Activated CD8-positive, alpha-beta memory T cell treated with anti-CD3 and anti-CD28 coated beads for 36 hours (primary cell): ENCODE data around the gene AURKA. TPM values are rescaled to one million over a fixed set of nuclear protein-coding genes. Genes with fewer than 3 reads are reported as not detected.
"Not testable (repeated sequence)": the region's sequence is repeated elsewhere in the genome, so short reads cannot be mapped to it uniquely, and the experiment has no call there.

Experiments used
- CTCF ChIA-PET: fragments of 350-600 bp; sonication (Branson Sonifier 250); formaldehyde crosslinking; loops from one replicate; lab custom pipeline; 2021; ENCODE audit warnings: antibody characterized with exemption; lab: Charles Lee
- POLR2A ChIA-PET: fragments of 350-600 bp; sonication (Branson Sonifier 250); formaldehyde crosslinking; loops from one replicate; lab custom pipeline; 2021; ENCODE audit warnings: antibody characterized with exemption; lab: Charles Lee
- total RNA-seq, 2 experiments: library from RNA; stranded (reverse); gene quantifications; one replicate each; pipeline ENCODE4 v1.2.3, GENCODE V29; 2021

AURKA gene
- total RNA-seq, 2 experiments from 2014 or later, result 64.5 to 69.2 TPM

- ChIA-PET CTCF (no interaction called here), POLR2A (no interaction called here)
These were observed 32.9 kb upstream of the AURKA start for GRCh38 chr20:56424931-56425330.

DNA sequence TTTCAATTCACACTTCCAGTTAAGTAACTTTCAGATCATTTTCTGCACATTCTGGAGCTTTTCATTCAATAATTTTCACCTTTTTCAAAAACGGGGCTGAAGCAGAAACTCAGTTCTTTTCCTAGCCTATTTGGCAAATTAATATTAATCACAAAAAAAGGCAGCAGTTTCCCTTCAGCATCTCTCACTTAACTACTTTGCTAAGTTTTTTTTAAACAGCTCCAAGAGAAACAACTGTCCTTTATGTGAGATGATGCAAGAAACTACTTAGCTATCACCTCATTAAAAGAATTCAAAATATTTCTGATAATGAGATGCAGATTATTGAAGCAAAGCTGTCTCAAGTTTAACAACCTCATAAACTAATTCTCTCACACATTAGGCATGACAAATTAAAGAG lies 31.9 kb upstream of the AURKA start:
- ChIA-PET CTCF (interaction anchor here (1.5 kb wide), 1 partner anchor 24 kb away, joined by 3 read pairs; no protein-coding TSS in a partner anchor), POLR2A (no interaction called here)

- CTCF ChIA-PET, result interaction anchor here (1.5 kb wide), 1 partner anchor 24 kb away, joined by 3 read pairs; no protein-coding TSS in a partner anchor
- POLR2A ChIA-PET, result no interaction called here
These were observed 31.2 kb upstream of the AURKA start for GRCh38 chr20:56423211-56423610.

GRCh38 chr20:56422824-56423189 lies 30.8 kb upstream of the AURKA start:
- CTCF ChIA-PET, result interaction anchor here (1.0 to 1.5 kb wide), 3 partner anchors 10 to 25 kb away, joined by 3 read pairs; no protein-coding TSS in a partner anchor
- POLR2A ChIA-PET, result no interaction called here

DNA sequence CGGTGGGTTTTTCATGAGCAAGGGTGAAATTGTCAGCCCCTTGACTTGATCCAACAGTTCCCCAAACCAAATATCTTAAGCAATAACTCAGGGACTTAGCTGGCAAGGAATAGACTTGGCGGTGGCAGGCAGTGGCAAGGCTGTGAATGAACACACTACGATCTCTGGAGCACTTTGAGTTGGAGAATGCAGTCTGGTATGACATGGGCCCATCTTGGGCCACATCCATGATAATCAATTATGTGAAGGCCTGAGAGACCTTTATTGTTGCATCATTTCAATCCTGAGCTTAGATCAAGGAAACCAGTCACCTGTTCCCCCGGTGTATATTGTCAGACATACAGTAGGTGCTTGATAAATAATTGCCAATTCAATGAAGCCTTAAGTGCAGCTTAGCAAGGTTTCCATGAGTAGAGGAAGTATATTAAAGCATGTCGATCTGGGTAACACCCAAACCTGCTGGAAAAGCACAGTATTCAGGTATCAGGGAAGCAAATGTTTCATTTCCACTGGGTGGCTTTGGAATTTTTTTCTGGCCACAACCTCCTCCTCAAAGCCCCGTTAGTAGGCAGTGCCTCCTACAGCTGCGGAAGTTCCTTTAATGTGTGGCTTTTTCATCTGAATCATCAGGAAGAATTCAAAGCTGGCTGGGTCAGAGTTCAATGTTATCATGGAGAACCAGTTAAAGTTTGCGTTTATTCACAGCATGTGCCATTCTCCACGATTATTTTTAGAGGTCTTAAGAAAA lies 30.2 kb upstream of the AURKA start:
- POLR2A ChIA-PET, result no interaction called here
- CTCF ChIA-PET, result interaction anchor here (1.0 to 1.4 kb wide), 2 partner anchors 9 to 11 kb away, joined by 3 read pairs; no protein-coding TSS in a partner anchor

DNA sequence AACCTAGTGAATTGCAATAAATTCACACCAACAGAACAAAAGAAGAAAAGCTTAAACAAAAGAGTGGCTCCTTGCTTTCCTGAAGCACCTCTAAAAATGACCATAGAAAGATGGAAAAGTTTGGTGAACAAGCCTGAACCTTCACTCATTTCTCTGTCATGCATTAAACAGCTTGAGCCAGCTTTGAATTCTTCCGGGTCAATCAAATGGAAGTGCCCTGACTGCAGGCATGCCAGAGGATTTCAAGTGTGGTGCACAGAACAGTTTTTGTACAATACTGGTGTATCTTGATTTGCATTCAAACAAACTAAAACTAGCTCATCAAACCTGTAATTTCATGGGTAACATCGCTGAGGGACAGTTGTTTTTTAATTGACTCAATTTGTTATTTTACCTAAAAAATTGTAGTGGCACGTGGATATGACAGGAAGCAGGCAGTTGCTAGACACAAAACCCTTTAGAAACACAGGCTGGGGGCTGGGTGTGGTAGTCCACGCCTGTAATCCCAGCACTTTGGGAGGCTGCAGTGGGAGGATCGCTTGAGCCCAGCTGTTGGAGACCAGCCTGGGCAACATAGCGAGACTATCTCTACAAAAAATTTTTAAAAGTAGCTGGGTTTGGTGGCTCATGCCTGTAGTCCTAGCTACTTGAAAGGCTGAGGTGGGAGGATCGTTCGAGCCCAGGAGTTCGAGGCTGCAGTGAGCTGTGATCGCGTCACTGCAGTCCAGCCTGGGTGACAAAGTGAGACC lies 29.1 kb upstream of the AURKA start:
- ChIA-PET POLR2A (no interaction called here), CTCF (interaction anchor here (1.4 kb wide), 1 partner anchor 8 kb away, joined by 3 read pairs; no protein-coding TSS in a partner anchor)

DNA sequence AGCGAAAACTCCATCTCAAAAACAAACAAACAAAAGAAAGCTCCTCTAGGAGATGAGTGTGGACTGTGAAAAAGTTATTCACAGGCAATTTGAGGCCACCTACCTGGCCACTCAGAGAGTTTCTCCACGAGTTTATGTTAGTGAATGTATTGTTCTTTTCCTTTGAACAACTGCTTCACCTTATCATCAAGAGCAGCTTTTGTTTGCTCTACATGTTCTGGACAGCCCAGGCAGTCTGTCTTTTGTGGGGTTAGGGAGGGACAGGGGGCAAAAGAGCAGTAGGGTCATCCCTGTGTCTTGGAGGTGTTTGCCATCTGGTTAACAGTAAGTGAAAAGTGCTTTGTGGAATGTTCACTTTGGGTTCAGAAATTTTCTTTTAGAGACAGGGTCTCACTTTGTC lies 28.0 kb upstream of the AURKA start:
- ChIA-PET POLR2A (no interaction called here), CTCF (interaction anchor here (2.2 kb wide), 1 partner anchor 23 kb away, joined by 6 read pairs; no protein-coding TSS in a partner anchor)

GRCh38 chr20:56418385-56418861 lies 26.4 kb upstream of the AURKA start:
- POLR2A ChIA-PET, result interaction anchor here (0.7 kb wide), 1 partner anchor 23 kb away, joined by 4 read pairs; no protein-coding TSS in a partner anchor
- CTCF ChIA-PET, result interaction anchor here (1.4 to 2.2 kb wide), 2 partner anchors 10 to 24 kb away, joined by 5 to 6 read pairs; no protein-coding TSS in a partner anchor

- CTCF ChIA-PET, result interaction anchor here (1.4 to 2.2 kb wide), 2 partner anchors 11 to 25 kb away, joined by 5 to 6 read pairs; no protein-coding TSS in a partner anchor
- POLR2A ChIA-PET, result no interaction called here
These were observed 25.9 kb upstream of the AURKA start for GRCh38 chr20:56417911-56418310.

DNA sequence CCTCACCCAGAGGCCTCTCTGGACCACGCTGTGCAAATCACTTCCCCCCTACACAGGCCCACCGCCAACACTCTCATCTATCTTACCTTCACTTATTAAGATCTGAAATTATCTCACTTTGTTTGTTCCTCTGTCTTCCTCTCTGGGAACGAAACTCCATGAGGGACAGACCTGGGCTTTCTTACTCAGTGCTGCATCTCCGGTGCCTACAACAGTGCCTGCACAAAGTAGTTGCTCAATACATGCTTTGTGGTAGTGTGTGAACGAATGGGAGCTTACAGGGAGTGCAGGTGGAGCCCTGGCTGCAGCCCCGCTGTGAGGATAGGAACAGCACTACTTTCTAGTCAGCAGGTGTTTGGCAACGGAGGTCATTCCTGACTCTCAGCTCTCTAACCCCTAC lies 25.4 kb upstream of the AURKA start:
- ChIA-PET POLR2A (no interaction called here), CTCF (no interaction called here)

DNA sequence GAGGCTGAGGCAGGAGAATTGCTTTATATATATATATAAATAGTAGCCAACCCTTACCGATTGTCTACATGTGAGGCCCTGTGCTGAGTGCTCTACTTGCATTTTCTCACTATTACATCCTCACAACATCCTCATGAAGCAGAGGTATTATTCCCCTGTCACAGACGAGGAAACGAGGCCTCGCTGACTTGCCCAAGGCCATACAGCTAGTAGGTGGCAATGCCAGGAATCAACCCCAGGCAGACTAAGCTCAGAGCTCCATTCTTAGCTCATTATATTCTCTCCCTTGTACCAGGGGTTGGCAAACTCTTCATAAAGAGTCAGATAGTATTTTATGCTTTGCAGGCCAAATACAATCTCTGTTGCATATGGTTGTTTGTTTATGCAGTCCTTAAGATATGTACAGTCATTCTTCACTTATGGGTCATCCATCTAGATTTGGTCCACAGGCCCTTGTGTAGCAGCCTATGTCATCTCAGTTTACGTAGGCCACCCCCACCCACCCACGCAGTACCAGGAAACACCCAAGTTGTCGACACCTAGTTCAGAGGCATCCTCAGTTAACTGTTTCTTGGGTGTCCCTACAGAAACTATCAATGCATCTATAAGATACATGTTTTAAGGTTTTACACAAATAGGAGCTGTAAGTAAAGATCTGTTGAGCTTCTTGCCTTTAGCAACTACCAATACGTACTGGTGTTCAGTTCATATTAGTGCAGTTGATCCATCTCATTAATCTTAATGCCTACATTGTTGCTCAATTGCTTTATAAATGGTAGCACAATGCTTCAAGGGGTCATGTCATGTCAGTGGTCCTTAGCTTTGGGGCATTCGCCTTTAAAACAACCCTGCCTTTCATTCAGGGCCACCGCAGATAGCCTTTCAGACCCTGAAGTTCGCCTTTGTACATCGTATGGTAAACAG lies 23.1 kb upstream of the AURKA start:
- ChIA-PET POLR2A (interaction anchor here (0.6 to 0.9 kb wide), 2 partner anchors 24 to 58 kb away, joined by 4 to 9 read pairs; no protein-coding TSS in a partner anchor), CTCF (interaction anchor here (1.0 kb wide), 2 partner anchors 19 to 28 kb away, joined by 3 to 4 read pairs; no protein-coding TSS in a partner anchor)

DNA sequence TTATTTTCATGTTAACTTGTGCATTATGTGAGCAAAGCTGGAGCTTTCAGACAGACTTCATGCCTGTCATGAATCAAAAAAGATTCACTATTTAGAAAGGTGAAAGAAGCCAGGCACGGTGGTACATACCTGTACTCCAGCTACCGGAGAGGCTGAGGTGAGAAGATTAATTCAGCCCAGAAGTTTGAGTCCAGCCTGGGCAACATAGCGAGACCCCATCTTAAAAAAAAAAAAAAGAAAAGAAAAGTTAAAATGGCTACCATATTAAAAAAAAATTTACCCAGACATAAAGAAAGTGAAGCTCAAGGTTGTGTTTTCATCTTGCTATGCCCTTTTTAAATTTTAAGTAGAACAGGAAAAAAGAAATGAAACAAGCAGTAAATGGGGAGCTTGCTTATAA lies 20.9 kb upstream of the AURKA start:
- POLR2A ChIA-PET, result interaction anchor here (1.0 to 1.1 kb wide), 2 partner anchors 21 to 56 kb away, joined by 3 to 4 read pairs; partner anchors contain the start of genes AURKA, CSTF1 and RTF2
- CTCF ChIA-PET, result interaction anchor here (1.0 to 1.2 kb wide), 2 partner anchors 8 to 9 kb away, joined by 3 read pairs; no protein-coding TSS in a partner anchor

DNA sequence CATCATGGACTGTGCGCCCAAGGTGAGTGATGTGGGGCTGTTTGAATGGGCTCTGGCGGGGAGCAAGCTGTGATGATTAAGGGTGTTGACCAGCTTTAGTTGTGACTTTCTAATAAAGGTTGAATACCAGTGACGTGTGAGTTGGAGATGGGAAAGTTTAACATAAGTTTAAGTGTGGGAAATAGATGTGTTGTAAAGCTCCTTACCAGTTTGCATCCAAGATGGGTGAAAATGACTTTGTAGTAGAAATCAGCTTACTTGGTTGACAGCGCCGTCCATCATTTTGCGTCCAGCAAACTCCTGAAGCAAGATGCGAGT lies 20.4 kb upstream of the AURKA start:
- CTCF ChIA-PET, result interaction anchor here (0.8 to 1.0 kb wide), 2 partner anchors 14 to 27 kb away, joined by 4 to 6 read pairs; no protein-coding TSS in a partner anchor
- POLR2A ChIA-PET, result interaction anchor here (1.1 kb wide), 1 partner anchor 56 kb away, joined by 3 read pairs; the partner anchor contains the start of gene RTF2

DNA sequence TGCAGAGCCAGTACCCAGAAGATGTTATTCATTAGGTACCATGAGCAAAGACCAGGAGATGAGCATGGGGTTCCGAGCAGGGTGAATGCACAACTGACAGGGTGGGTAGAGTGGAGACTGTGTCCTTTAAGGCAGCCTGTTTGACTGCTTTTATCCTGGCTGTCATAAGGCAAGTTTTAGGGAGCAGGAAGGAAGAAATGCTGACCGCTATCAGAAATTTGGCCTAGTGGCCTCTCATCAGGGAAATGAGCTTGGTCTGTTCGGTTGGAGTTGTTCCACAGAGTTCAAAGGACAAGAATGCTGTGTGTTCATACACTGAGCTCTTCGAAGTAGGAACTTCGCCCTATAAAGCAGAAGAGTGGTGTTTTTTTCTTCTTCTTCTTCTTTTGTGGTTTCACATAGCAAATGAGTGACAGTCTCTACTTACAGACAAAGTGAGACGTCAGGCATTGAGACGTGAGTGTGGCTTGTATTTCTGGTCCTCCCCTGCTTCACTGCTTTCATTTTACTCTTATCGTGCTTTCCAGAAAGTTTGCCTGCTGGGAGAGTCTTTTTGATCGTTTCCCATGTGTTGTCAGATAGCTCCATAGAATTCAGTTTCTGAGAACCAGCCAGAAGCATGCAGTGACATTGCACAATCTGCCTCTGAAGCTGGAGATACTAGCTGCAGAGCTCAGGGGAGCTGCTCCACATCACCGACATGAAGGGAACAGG lies 19.9 kb upstream of the AURKA start, which contains the start of gene CASS4:
TSS of gene CASS4 (plus strand) at position 502 of the 714 bp plus-strand sequence. CDS start at position 701, 199 bp downstream.
- ChIA-PET POLR2A (interaction anchor here (1.1 kb wide), 1 partner anchor 57 kb away, joined by 3 read pairs; the partner anchor contains the start of gene RTF2), CTCF (interaction anchor here (0.6 to 1.0 kb wide), 3 partner anchors 14 to 56 kb away, joined by 3 to 6 read pairs (median 4); no protein-coding TSS in a partner anchor)

GRCh38 chr20:56411287-56411686 lies 19.3 kb upstream of the AURKA start:
- POLR2A ChIA-PET, result not testable (repeated sequence)
- CTCF ChIA-PET, result interaction anchor here (0.6 to 1.0 kb wide), 2 partner anchors 13 to 55 kb away, joined by 3 to 6 read pairs; no protein-coding TSS in a partner anchor

DNA sequence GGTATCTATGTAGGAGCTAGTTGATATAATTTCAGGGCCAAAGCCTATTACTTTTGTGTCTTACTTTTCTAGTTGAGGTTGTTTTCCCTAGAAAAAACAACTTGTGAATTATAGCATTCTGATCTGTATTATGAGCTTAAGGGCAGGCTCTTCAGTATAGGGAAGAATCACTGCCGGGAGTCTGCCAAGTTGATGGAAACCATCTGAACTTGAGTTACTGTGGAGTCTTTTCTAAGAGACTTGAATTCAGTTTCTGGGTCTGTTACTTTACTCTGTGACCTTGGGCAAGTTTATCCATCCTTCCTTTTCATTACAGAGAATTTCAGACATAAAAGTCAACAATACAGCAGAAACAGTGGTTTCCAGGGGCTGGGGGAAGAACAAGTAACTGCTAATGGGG lies 17.9 kb upstream of the AURKA start:
- ChIA-PET POLR2A (no interaction called here), CTCF (no interaction called here)

DNA sequence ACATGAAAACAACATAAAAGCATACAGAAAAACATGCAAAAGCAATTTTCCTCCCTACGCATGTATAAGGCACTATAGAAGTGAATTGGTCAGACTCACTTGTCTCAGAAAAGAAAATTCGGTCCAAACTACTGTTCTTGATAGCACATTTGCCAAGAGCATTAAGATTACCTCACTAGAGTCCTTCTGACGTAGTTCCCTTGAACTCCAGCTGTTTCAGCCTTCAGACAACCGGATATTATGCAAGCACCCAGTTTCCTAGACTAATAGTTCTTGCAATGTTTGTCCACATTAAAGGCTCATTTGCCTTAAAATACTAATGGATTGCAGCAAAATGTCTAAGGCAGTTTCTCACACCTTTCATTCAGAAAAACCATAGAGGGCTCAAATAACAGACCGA lies 17.5 kb upstream of the AURKA start:
- CTCF ChIA-PET, result no interaction called here
- POLR2A ChIA-PET, result no interaction called here
